HepG2 (cell line): ENCODE data around the gene ZNF3. TPM values are rescaled to one million over a fixed set of nuclear protein-coding genes. Genes with fewer than 3 reads are reported as not detected.

ENCODE experiments used
- HNF4A ChIP-seq: sonication (generic); formaldehyde crosslinking; IDR thresholded peaks from 2 replicates; pipeline ENCODE4 v1.4.0; 2020; ENCODE audit warnings: missing genetic modification reagents
- HOXA5 ChIP-seq: sonication (generic); formaldehyde crosslinking; IDR thresholded peaks from 2 replicates; pipeline ENCODE4 v1.4.0; 2020; ENCODE audit warnings: missing genetic modification reagents
- KDM5A ChIP-seq: fragments of 200-600 bp; sonication (generic); IDR thresholded peaks from 2 replicates; pipeline ENCODE4 v1.7.0; 2018; ENCODE audit warnings: antibody characterized with exemption, mild to moderate bottlenecking, low read length, borderline replicate concordance
- MLLT10 ChIP-seq: sonication (generic); formaldehyde crosslinking; IDR thresholded peaks from 2 replicates; pipeline ENCODE4 v1.4.0; 2020; ENCODE audit warnings: missing genetic modification reagents
- POGK ChIP-seq: sonication (generic); formaldehyde crosslinking; conservative IDR thresholded peaks from 2 replicates; pipeline ENCODE4 v1.8.0; 2022; ENCODE audit warnings: mild to moderate bottlenecking, moderate library complexity, missing genetic modification reagents
- RBFOX2 ChIP-seq: fragments of 200-400 bp; formaldehyde crosslinking; IDR thresholded peaks from 2 replicates; pipeline ENCODE4 v1.6.1; 2017; ENCODE audit warnings: low read depth, mild to moderate bottlenecking, low read length
- SP1 ChIP-seq, 2 experiments: fragments of 450-650 bp in 1 of 2; sonication (generic) in 1 of 2; formaldehyde crosslinking in 1 of 2; IDR thresholded peaks; 2 replicates each; pipeline versions ENCODE4 v1.4.0 to v1.6.1; 2016 to 2020; ENCODE audit warnings: missing genetic modification reagents in 1 of 2
- TAF15 ChIP-seq: fragments of 200-400 bp; formaldehyde crosslinking; IDR thresholded peaks from one replicate; pipeline ENCODE4 v1.6.1; 2018; ENCODE audit warnings: mild to moderate bottlenecking, low read depth, low read length; ENCODE audit not compliant: poor library complexity, severe bottlenecking
- TFAP4 ChIP-seq: sonication (generic); IDR thresholded peaks from 2 replicates; pipeline ENCODE4 v1.6.1; 2016; ENCODE audit warnings: low read depth, borderline replicate concordance
- TOE1 ChIP-seq: sonication (generic); formaldehyde crosslinking; IDR thresholded peaks from 2 replicates; pipeline ENCODE4 v1.4.0; 2020; ENCODE audit warnings: mild to moderate bottlenecking, missing genetic modification reagents
- ZBTB46 ChIP-seq: sonication (generic); formaldehyde crosslinking; IDR thresholded peaks from 2 replicates; pipeline ENCODE4 v1.4.0; 2020; ENCODE audit warnings: mild to moderate bottlenecking, missing genetic modification reagents, borderline replicate concordance
- ZHX2 ChIP-seq, 2 experiments: sonication (generic) in 1 of 2; formaldehyde crosslinking in 1 of 2; IDR thresholded peaks; 2 replicates each; pipeline versions ENCODE4 v1.6.1 to v1.9.0; 2014 to 2022; ENCODE audit warnings: antibody characterized with exemption in 1 of 2, borderline replicate concordance in 1 of 2, inconsistent platforms in 1 of 2, low read depth in 1 of 2, missing genetic modification reagents in 1 of 2
- ZNF292 ChIP-seq: sonication (generic); formaldehyde crosslinking; IDR thresholded peaks from 2 replicates; pipeline ENCODE4 v1.8.1; 2022; ENCODE audit warnings: mild to moderate bottlenecking, low read depth, missing genetic modification reagents, borderline replicate concordance
- ZNF44 ChIP-seq: sonication (generic); formaldehyde crosslinking; IDR thresholded peaks from 2 replicates; pipeline ENCODE4 v1.5.1; 2020; ENCODE audit warnings: mild to moderate bottlenecking, missing genetic modification reagents
- ZNF598 ChIP-seq: sonication (generic); formaldehyde crosslinking; IDR thresholded peaks from 2 replicates; pipeline ENCODE4 v1.5.1; 2020; ENCODE audit warnings: mild to moderate bottlenecking, missing genetic modification reagents, borderline replicate concordance
- ZNF607 ChIP-seq: sonication (generic); formaldehyde crosslinking; IDR thresholded peaks from 2 replicates; pipeline ENCODE4 v1.5.1; 2020; ENCODE audit warnings: missing genetic modification reagents, mild to moderate bottlenecking, borderline replicate concordance
- ZNF768 ChIP-seq: sonication (generic); formaldehyde crosslinking; IDR thresholded peaks from 2 replicates; pipeline ENCODE4 v1.4.0; 2020; ENCODE audit warnings: missing genetic modification reagents
- polyA plus RNA-seq, 8 experiments: library from polyadenylated mRNA; depleted of rRNA in 3 of 8; stranded (reverse) in 7 of 8; unstranded in 1 of 8; fragments of >200 nt; fragmentation: Illumina TruSeq in 4 of 8; extraction: Trizol in 4 of 8; gene quantifications; 2 replicates each; pipeline versions ENCODE4 v1.2.1 to v1.2.3, GENCODE V29; 2011 to 2016; ENCODE audit warnings: low read depth in 4 of 8, missing spikeins in 1 of 8, mixed read lengths in 1 of 8; ENCODE audit not compliant: insufficient read depth in 1 of 8
- total RNA-seq, 5 experiments: library from RNA; depleted of rRNA; stranded (reverse); fragments of >200 nt; fragmentation: Illumina TruSeq; extraction: Trizol; gene quantifications; 2 replicates each; pipeline ENCODE4 v1.2.3, GENCODE V29; 2016; ENCODE audit warnings: low read depth in 1 of 5

ZNF3 gene
- total and polyA plus RNA-seq, 2 of the 13 experiments (the other 11 are each of a cell fraction or from before 2014, with no cell fraction given), result 33.7 to 56.9 TPM

GRCh38 chr7:100088621-100089457, 7.3 kb upstream of the ZNF3 start, which contains the start of gene COPS6 (continued):
- peak; percentile 83; the same call in 1 of the 2 replicates for TF ChIP-seq ZNF768 (CRISPR knock-in tag)
- no peak for TF ChIP-seq SP1 (IDR thresholded peaks at IDR 0.05)
- TF ChIP-seq SP1 (CRISPR knock-in tag; IDR thresholded peaks at IDR 0.05), result peak; percentile 99
- TF ChIP-seq KDM5A, result peak; percentile 85
- peak; percentile 66 for TF ChIP-seq TAF15
- TF ChIP-seq ZBTB46 (CRISPR knock-in tag), result peak; percentile 90
- peak; percentile 71; the same call in 1 of the 2 replicates for TF ChIP-seq HOXA5
- no peak for TF ChIP-seq ZNF292 (CRISPR knock-in tag)
- TF ChIP-seq TOE1 (CRISPR knock-in tag), result peak; percentile 90; the same call in 1 of the 2 replicates
- TF ChIP-seq POGK (CRISPR knock-in tag), result peak; percentile 93; the same call in 1 of the 2 replicates
- no peak for TF ChIP-seq MLLT10 (CRISPR knock-in tag)
- no peak for TF ChIP-seq HNF4A (CRISPR knock-in tag)
- TF ChIP-seq TFAP4, result no peak
- peak; percentile 99 for TF ChIP-seq ZNF607 (CRISPR knock-in tag)
- no peak for TF ChIP-seq ZNF44
- TF ChIP-seq ZHX2 (IDR thresholded peaks at IDR 0.05; ENCODE audit: low read depth), result no peak; the same call in 1 of the 2 replicates
- 0 out of 2 replicates have a peak, but pooled peaks have one; percentile 91 for TF ChIP-seq ZHX2 (CRISPR knock-in tag; IDR thresholded peaks at IDR 0.05; ENCODE audit: borderline replicate concordance)
- peak; percentile 98 for TF ChIP-seq RBFOX2
- 0 out of 2 replicates have a peak, but pooled peaks have one; percentile 75 for TF ChIP-seq ZNF598
